H1 (cell line): Measurements from ENCODE around the gene FAM227B. TPM values are rescaled to one million over a fixed set of nuclear protein-coding genes. Genes with fewer than 3 reads are reported as not detected.

Experiments
- CTCF ChIA-PET: fragments of 300-600 bp; sonication (Branson Sonifier 250); formaldehyde crosslinking; loops from one replicate; lab custom pipeline; 2021; ENCODE audit not compliant: partially characterized antibody; lab: Charles Lee
- POLR2A ChIA-PET: fragments of 300-600 bp; sonication (Branson Sonifier 250); formaldehyde crosslinking; loops from one replicate; lab custom pipeline; 2021; ENCODE audit warnings: inconsistent platforms; ENCODE audit not compliant: partially characterized antibody; lab: Charles Lee
- DNase-seq, 2 experiments: peaks; one replicate each; pipeline versions ENCODE4 v3.0.0 to v3.0.0-alpha.2; 2010 to 2022; ENCODE audit warnings: low spot score in 2 of 2, low read depth in 1 of 2, mixed read lengths in 1 of 2
- FAIRE-seq: peaks from 2 replicates; lab custom pipeline; 2011; peaks lifted over from hg19 to GRCh38; lab: Jason Lieb, UNC
- H2AFZ ChIP-seq: 2 replicates; pipeline ENCODE4 v1.8.1; 2012; ENCODE audit warnings: low read length, inconsistent platforms
- H2AK5ac ChIP-seq: 2 replicates; pipeline ENCODE4 v1.6.1; 2013; ENCODE audit warnings: low read depth, low read length
- H2BK120ac ChIP-seq: replicated peaks from 2 replicates; pipeline ENCODE3; 2013; ENCODE audit warnings: low read depth, low read length, inconsistent platforms
- H2BK12ac ChIP-seq: 2 replicates; pipeline ENCODE4 v1.6.1; 2013; ENCODE audit warnings: low read depth, low read length
- H2BK15ac ChIP-seq: 2 replicates; pipeline ENCODE4 v1.6.1; 2013; ENCODE audit warnings: low read length
- H2BK20ac ChIP-seq: 2 replicates; pipeline ENCODE4 v1.6.1; 2013; ENCODE audit warnings: low read length
- H2BK5ac ChIP-seq: 2 replicates; pipeline ENCODE4 v1.6.1; 2013; ENCODE audit warnings: low read depth, low read length
- H3K14ac ChIP-seq: 2 replicates; pipeline ENCODE4 v1.6.1; 2013; ENCODE audit warnings: inconsistent platforms; ENCODE audit not compliant: insufficient read length
- H3K18ac ChIP-seq: 2 replicates; pipeline ENCODE4 v1.6.1; 2013; ENCODE audit warnings: low read length; ENCODE audit errors: extremely low read depth
- H3K23ac ChIP-seq: 2 replicates; pipeline ENCODE4 v1.6.1; 2013; ENCODE audit warnings: inconsistent platforms; ENCODE audit not compliant: insufficient read length
- H3K23me2 ChIP-seq: 2 replicates; pipeline ENCODE4 v1.6.1; 2013; ENCODE audit warnings: low read depth, low read length
- H3K27ac ChIP-seq: 2 replicates; pipeline ENCODE4 v1.6.1; 2011; ENCODE audit warnings: low read depth, low read length, inconsistent platforms
- H3K27me3 ChIP-seq, 4 experiments: replicated peaks in 1 of 4; 1 replicate in 1 of 4; 2 replicates in 3 of 4; pipeline versions ENCODE4 v1.6.1 to v1.8.1; 2011 to 2013; ENCODE audit warnings: low read length in 3 of 4, mild to moderate bottlenecking in 3 of 4, inconsistent platforms in 2 of 4, mixed read lengths in 2 of 4, moderate library complexity in 1 of 4; ENCODE audit not compliant: control insufficient read depth in 3 of 4, insufficient read depth in 3 of 4; ENCODE audit errors: extremely low read depth in 1 of 4
- H3K36me3 ChIP-seq, 4 experiments: 2 replicates each; pipeline versions ENCODE4 v1.6.1 to v1.8.1; 2011 to 2013; ENCODE audit warnings: mild to moderate bottlenecking in 4 of 4, low read length in 3 of 4, moderate library complexity in 2 of 4, control low read depth in 1 of 4, inconsistent platforms in 1 of 4; ENCODE audit not compliant: insufficient read depth in 4 of 4, control insufficient read depth in 2 of 4
- H3K4ac ChIP-seq: replicated peaks from 2 replicates; pipeline ENCODE3; 2013; ENCODE audit warnings: low read length, low read depth, mixed read lengths, inconsistent platforms; ENCODE audit not compliant: insufficient read length
- H3K4me1 ChIP-seq, 4 experiments: replicated peaks in 1 of 4; 1 replicate in 1 of 4; 2 replicates in 3 of 4; pipeline versions ENCODE4 v1.6.1 to v1.8.1; 2011 to 2013; ENCODE audit warnings: low read length in 3 of 4, inconsistent platforms in 2 of 4, mixed read lengths in 1 of 4; ENCODE audit not compliant: insufficient read depth in 4 of 4, control insufficient read depth in 3 of 4
- H3K4me2 ChIP-seq, 2 experiments: 2 replicates each; pipeline versions ENCODE4 v1.6.1 to v1.8.1; 2011 to 2013; ENCODE audit warnings: low read depth in 2 of 2, low read length in 2 of 2, control low read depth in 1 of 2, inconsistent platforms in 1 of 2, mild to moderate bottlenecking in 1 of 2; ENCODE audit not compliant: insufficient read depth in 1 of 2
- H3K4me3 ChIP-seq, 4 experiments: fragments of 200-600, 300-600 bp in 1 of 4; sonication (generic), shearing (Covaris generic), sonication (Bioruptor Twin) in 1 of 4; 2 replicates each; pipeline versions ENCODE4 v1.5.1 to v1.8.1; 2011 to 2016; ENCODE audit warnings: low read length in 4 of 4, low read depth in 3 of 4, control low read depth in 2 of 4, inconsistent platforms in 2 of 4, mild to moderate bottlenecking in 2 of 4, mixed read lengths in 1 of 4, moderate library complexity in 1 of 4; ENCODE audit not compliant: insufficient read depth in 2 of 4; ENCODE audit errors: extremely low read depth in 1 of 4
- H3K56ac ChIP-seq: replicated peaks from 2 replicates; pipeline ENCODE3; 2013; ENCODE audit warnings: low read depth, mild to moderate bottlenecking, mixed read lengths, low read length, inconsistent platforms; ENCODE audit not compliant: insufficient read length
- H3K79me1 ChIP-seq: 2 replicates; pipeline ENCODE4 v1.6.1; 2013; ENCODE audit warnings: low read depth, low read length, control low read depth
- H3K79me2 ChIP-seq, 2 experiments: 2 replicates each; pipeline versions ENCODE4 v1.6.1 to v1.8.1; 2012 to 2013; ENCODE audit warnings: low read length in 2 of 2, mild to moderate bottlenecking in 2 of 2, inconsistent platforms in 1 of 2; ENCODE audit not compliant: insufficient read depth in 2 of 2, control insufficient read depth in 1 of 2
- H3K9ac ChIP-seq, 4 experiments: replicated peaks in 1 of 4; 1 replicate in 1 of 4; 2 replicates in 3 of 4; pipeline versions ENCODE4 v1.6.1 to v1.8.1; 2011 to 2013; ENCODE audit warnings: low read depth in 3 of 4, low read length in 3 of 4, control low read depth in 2 of 4, mild to moderate bottlenecking in 2 of 4, moderate library complexity in 2 of 4, inconsistent platforms in 1 of 4; ENCODE audit errors: extremely low read depth in 1 of 4
- H3K9me3 ChIP-seq, 2 experiments: 2 replicates each; pipeline versions ENCODE4 v1.6.1 to v1.8.1; 2012 to 2013; ENCODE audit warnings: mild to moderate bottlenecking in 2 of 2, moderate library complexity in 2 of 2, control low read depth in 1 of 2, inconsistent platforms in 1 of 2, low read depth in 1 of 2, low read length in 1 of 2, mixed read lengths in 1 of 2; ENCODE audit not compliant: insufficient read depth in 2 of 2
- H4K20me1 ChIP-seq, 2 experiments: replicated peaks in 1 of 2; 2 replicates each; pipeline versions ENCODE3 to v1.8.1; 2011 to 2013; ENCODE audit warnings: inconsistent platforms in 2 of 2, low read length in 2 of 2, mild to moderate bottlenecking in 1 of 2; ENCODE audit not compliant: insufficient read depth in 2 of 2, control insufficient read depth in 1 of 2
- H4K5ac ChIP-seq: 2 replicates; pipeline ENCODE4 v1.6.1; 2013; ENCODE audit warnings: low read length, low read depth, mixed read lengths, inconsistent platforms; ENCODE audit not compliant: insufficient read length
- H4K8ac ChIP-seq: 2 replicates; pipeline ENCODE4 v1.8.0; 2013; ENCODE audit warnings: mild to moderate bottlenecking, moderate library complexity, low read length, inconsistent platforms; ENCODE audit not compliant: insufficient read depth; ENCODE audit errors: extremely low read depth
- H4K91ac ChIP-seq: replicated peaks from 2 replicates; pipeline ENCODE3; 2013; ENCODE audit warnings: low read length, mixed read lengths, inconsistent platforms; ENCODE audit not compliant: insufficient read length
- ASH2L ChIP-seq: fragments of 200-600, 300-600 bp; sonication (generic); IDR thresholded peaks from one replicate; pipeline ENCODE4 v1.7.1; 2017; ENCODE audit warnings: low read length
- EP300 ChIP-seq, 2 experiments: IDR thresholded peaks; 1 replicate in 1 of 2; 2 replicates in 1 of 2; pipeline ENCODE4 v1.6.1; 2011 to 2012; ENCODE audit warnings: low read depth in 2 of 2, low read length in 2 of 2, mild to moderate bottlenecking in 2 of 2, borderline replicate concordance in 1 of 2, inconsistent platforms in 1 of 2, moderate library complexity in 1 of 2
- GABPA ChIP-seq: IDR thresholded peaks from 2 replicates; pipeline ENCODE4 v1.6.1; 2011; ENCODE audit warnings: mild to moderate bottlenecking, low read length, moderate library complexity, borderline replicate concordance; ENCODE audit not compliant: insufficient read depth
- HDAC2 ChIP-seq, 2 experiments: fragments of 300-600 bp in 1 of 2; sonication (generic) in 1 of 2; IDR thresholded peaks; 2 replicates each; pipeline ENCODE4 v1.6.1; 2011 to 2012; ENCODE audit warnings: low read depth in 2 of 2, low read length in 2 of 2, mild to moderate bottlenecking in 2 of 2, moderate library complexity in 2 of 2, borderline replicate concordance in 1 of 2, inconsistent platforms in 1 of 2
- MAX ChIP-seq: IDR thresholded peaks from 2 replicates; pipeline ENCODE4 v1.6.1; 2012; ENCODE audit warnings: inconsistent platforms
- NRF1 ChIP-seq: IDR thresholded peaks from 2 replicates; pipeline ENCODE4 v1.6.1; 2011; ENCODE audit warnings: mild to moderate bottlenecking, low read depth, low read length, improper control_type of control experiment
- PHF8 ChIP-seq: fragments of 200-600 bp; sonication (generic); conservative IDR thresholded peaks from 2 replicates; pipeline ENCODE4 v1.7.1; 2012; ENCODE audit warnings: low read depth, mild to moderate bottlenecking, inconsistent platforms, low read length, moderate library complexity
- RAD21 ChIP-seq, 2 experiments: IDR thresholded peaks in 1 of 2; conservative IDR thresholded peaks in 1 of 2; 2 replicates each; pipeline ENCODE4 v1.6.1; 2011; ENCODE audit warnings: low read depth in 2 of 2, low read length in 2 of 2, improper control_type of control experiment in 1 of 2, inconsistent platforms in 1 of 2, mild to moderate bottlenecking in 1 of 2, moderate library complexity in 1 of 2
- SIX5 ChIP-seq: IDR thresholded peaks from 2 replicates; pipeline ENCODE4 v1.6.1; 2011; ENCODE audit warnings: mild to moderate bottlenecking, low read depth, low read length
- SP4 ChIP-seq: IDR thresholded peaks from 2 replicates; pipeline ENCODE4 v1.6.1; 2012; ENCODE audit warnings: low read length, inconsistent platforms
- SUZ12 ChIP-seq: fragments of 200-600 bp; sonication (generic); IDR thresholded peaks from 2 replicates; pipeline ENCODE4 v1.6.1; 2012; ENCODE audit warnings: mild to moderate bottlenecking, inconsistent platforms, low read length, moderate library complexity, mixed read lengths
- TBP ChIP-seq: IDR thresholded peaks from 2 replicates; pipeline ENCODE4 v1.6.1; 2011; ENCODE audit warnings: low read depth, low read length, improper control_type of control experiment
- TCF12 ChIP-seq: IDR thresholded peaks from 2 replicates; pipeline ENCODE4 v1.6.1; 2011; ENCODE audit warnings: low read depth, mild to moderate bottlenecking, low read length
- YY1 ChIP-seq: IDR thresholded peaks from 2 replicates; pipeline ENCODE4 v1.6.1; 2011; ENCODE audit warnings: low read depth, mild to moderate bottlenecking, low read length
- polyA plus RNA-seq, 7 experiments: library from polyadenylated mRNA; depleted of rRNA in 3 of 7; stranded (reverse) in 5 of 7; unstranded in 2 of 7; fragments of >200 nt in 5 of 7; fragments of 200-250 nt in 2 of 7; gene quantifications; 1 replicate in 5 of 7; 2 replicates in 1 of 7; 4 replicates in 1 of 7; pipeline versions ENCODE4 v1.2.1 to v1.2.3, GENCODE V29; 2011 to 2013; ENCODE audit warnings: missing spikeins in 2 of 7, mixed read lengths in 2 of 7
- total RNA-seq: library from RNA; stranded (reverse); fragmentation: NEBNext Ultra II Directional; extraction: Animal tissue kit (Norgen Biotek cat#: 25700); gene quantifications from 2 replicates; pipeline ENCODE4 v1.2.1, GENCODE V29; 2021

FAM227B gene
- total and polyA plus RNA-seq, 2 of the 8 experiments (the other 6 are each of a cell fraction or from before 2014, with no cell fraction given) = 4.0 to 6.5 TPM

- no peak overlapping the region for H2AFZ ChIP-seq
- no peaks in the 10 kb centered on the region for H3K23me2 ChIP-seq
- no peak overlapping the region for H3K4me3 ChIP-seq
- no peak overlapping the region for H3K4ac ChIP-seq
- no peaks in the 10 kb centered on the region for H3K27me3 ChIP-seq
- no peak overlapping the region for H3K27ac ChIP-seq
- H4K91ac ChIP-seq = no peak overlapping the region
- no peak overlapping the region for H2AK5ac ChIP-seq
- H2BK12ac ChIP-seq = no peak overlapping the region
- no peak overlapping the region for H3K18ac ChIP-seq
- H2BK120ac ChIP-seq = no peak overlapping the region
- no peaks in the 10 kb centered on the region for H3K79me1 ChIP-seq
- H2BK5ac ChIP-seq = no peak overlapping the region
- no peaks in the 10 kb centered on the region for H3K36me3 ChIP-seq
- no peak overlapping the region for H3K9ac ChIP-seq
- H2BK15ac ChIP-seq = no peak overlapping the region
- CTCF ChIA-PET = interaction anchor here (1.1 kb wide), 1 partner anchor 191 kb away, joined by 3 read pairs; no protein-coding TSS in a partner anchor
- H3K4me1 ChIP-seq = peaks cover 0 to 3% (median 0%) of the 10 kb centered on the region in 4 experiments; a peak in 1 of 7 replicates
- DNase-seq (no peak), FAIRE-seq (no peak)
- POLR2A ChIA-PET = no interaction called here
- H3K23ac ChIP-seq = no peak overlapping the region
- no peak overlapping the region for H4K8ac ChIP-seq
- H3K56ac ChIP-seq = no peak overlapping the region
- no peak overlapping the region for H2BK20ac ChIP-seq
- H3K14ac ChIP-seq = no peak overlapping the region
- H4K20me1 ChIP-seq = no peaks in the 10 kb centered on the region
- H3K79me2 ChIP-seq = no peaks in the 10 kb centered on the region
- H4K5ac ChIP-seq = no peak overlapping the region
- H3K4me2 ChIP-seq = no peak overlapping the region
- TF ChIP-seq SIX5 = no peak
- TF ChIP-seq TCF12 = no peak
- no peak for TF ChIP-seq TBP
- no peak for TF ChIP-seq MAX
- no peak for TF ChIP-seq PHF8
- TF ChIP-seq YY1 = no peak
- TF ChIP-seq EP300 (IDR thresholded peaks at IDR 0.05; ENCODE audit: borderline replicate concordance in 1 of 2, low read depth in 2 of 2, low read length in 2 of 2) = no peak
- TF ChIP-seq HDAC2 (IDR thresholded peaks at IDR 0.05; ENCODE audit: borderline replicate concordance in 1 of 2, low read depth in 2 of 2, low read length in 2 of 2) = no peak
- no peak for TF ChIP-seq RAD21 (IDR thresholded peaks at IDR 0.05 in 1 of 2, conservative IDR thresholded peaks at IDR 0.05 in 1 of 2; ENCODE audit: low read depth in 2 of 2, low read length in 2 of 2)
- no peak for TF ChIP-seq ASH2L
- no peak for TF ChIP-seq GABPA
- no peak for TF ChIP-seq NRF1
- no peak for TF ChIP-seq SP4
- no peak for TF ChIP-seq SUZ12
- no peaks in the 10 kb centered on the region for H3K9me3 ChIP-seq
These were observed 193.2 kb downstream of the FAM227B start for GRCh38 chr15:49427372-49427771.
